Thyroid gland (tissue), 4 donors: ENCODE data around the gene ATF5.

Experiments
- POLR2A ChIP-seq, 2 donors: fragments of 450-650 bp; IDR thresholded peaks; one replicate each; pipeline ENCODE4 v1.6.1; 2017; ENCODE audit warnings: antibody characterized with exemption in 2 of 2, mild to moderate bottlenecking in 2 of 2, moderate library complexity in 1 of 2
- TF ChIP-seq, protein P1 (sequence below), 6 experiments: fragments of 200-600 bp in 3 of 6; fragments of 450-650 bp in 3 of 6; sonication (generic) in 3 of 6; IDR thresholded peaks; one replicate each; pipeline ENCODE4 v1.5.1; 2016 to 2019; ENCODE audit warnings: antibody characterized with exemption in 6 of 6, mild to moderate bottlenecking in 2 of 6, inconsistent platforms in 1 of 6, moderate library complexity in 1 of 6

DNA sequence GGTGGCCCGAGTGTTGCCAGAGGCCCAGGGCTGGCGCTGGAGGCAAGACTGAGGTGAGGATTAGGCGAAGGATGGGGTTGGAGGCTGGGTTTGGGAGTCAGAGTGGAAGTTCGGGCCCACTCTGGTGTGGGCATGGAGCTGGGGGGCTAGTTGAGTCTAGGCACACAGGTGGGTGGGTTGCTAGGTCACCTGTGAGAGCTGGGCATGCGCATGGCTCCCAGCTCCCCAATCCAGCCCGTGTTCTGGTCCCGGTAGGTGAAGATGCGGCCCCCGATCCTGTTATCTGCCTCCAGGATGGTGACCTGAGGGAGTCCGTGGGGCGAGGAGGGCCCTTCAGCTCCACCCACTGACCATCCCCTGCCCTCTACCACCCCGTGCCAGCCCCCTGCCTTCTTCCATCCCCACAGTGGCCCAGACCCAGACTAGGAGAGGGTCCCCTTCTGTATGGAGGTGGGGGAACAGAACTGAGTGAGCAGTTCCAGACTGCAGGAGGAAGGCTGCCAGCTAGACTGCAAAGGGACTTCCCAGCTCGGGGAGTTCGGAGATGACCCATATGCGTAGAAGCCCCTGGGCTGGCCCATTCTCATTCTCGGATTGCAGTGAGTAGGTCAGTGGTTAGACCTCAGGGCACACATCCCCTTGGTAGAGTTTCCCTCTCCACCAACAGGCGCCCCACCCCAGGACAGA, 34.0 kb upstream of the ATF5 start:
- no peak for TF ChIP-seq POLR2A (IDR thresholded peaks at IDR 0.05)
- TF ChIP-seq, protein P1, sequence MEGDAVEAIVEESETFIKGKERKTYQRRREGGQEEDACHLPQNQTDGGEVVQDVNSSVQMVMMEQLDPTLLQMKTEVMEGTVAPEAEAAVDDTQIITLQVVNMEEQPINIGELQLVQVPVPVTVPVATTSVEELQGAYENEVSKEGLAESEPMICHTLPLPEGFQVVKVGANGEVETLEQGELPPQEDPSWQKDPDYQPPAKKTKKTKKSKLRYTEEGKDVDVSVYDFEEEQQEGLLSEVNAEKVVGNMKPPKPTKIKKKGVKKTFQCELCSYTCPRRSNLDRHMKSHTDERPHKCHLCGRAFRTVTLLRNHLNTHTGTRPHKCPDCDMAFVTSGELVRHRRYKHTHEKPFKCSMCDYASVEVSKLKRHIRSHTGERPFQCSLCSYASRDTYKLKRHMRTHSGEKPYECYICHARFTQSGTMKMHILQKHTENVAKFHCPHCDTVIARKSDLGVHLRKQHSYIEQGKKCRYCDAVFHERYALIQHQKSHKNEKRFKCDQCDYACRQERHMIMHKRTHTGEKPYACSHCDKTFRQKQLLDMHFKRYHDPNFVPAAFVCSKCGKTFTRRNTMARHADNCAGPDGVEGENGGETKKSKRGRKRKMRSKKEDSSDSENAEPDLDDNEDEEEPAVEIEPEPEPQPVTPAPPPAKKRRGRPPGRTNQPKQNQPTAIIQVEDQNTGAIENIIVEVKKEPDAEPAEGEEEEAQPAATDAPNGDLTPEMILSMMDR (IDR thresholded peaks at IDR 0.05): no peak
